HFFc6 (cell line): ENCODE results near the gene TRIM31. TPM values are rescaled to one million over a fixed set of nuclear protein-coding genes. Genes with fewer than 3 reads are reported as not detected.

Experiments used
- DNase-seq: peaks from one replicate; pipeline ENCODE4 v3.0.0-alpha.2; 2018
- H3K27ac Mint-ChIP-seq: 2 replicates; pipeline ENCODE4 v1.8.0; 2020; ENCODE audit warnings: mild to moderate bottlenecking, mixed read lengths
- H3K27me3 Mint-ChIP-seq: 2 replicates; pipeline ENCODE4 v1.8.0; 2021; ENCODE audit warnings: mild to moderate bottlenecking, moderate library complexity, mixed read lengths; ENCODE audit not compliant: insufficient read depth
- H3K36me3 Mint-ChIP-seq: 2 replicates; pipeline ENCODE4 v1.8.0; 2021; ENCODE audit warnings: low read depth, mixed read lengths
- H3K4me1 Mint-ChIP-seq: 2 replicates; pipeline ENCODE4 v1.8.0; 2020; ENCODE audit warnings: low read depth, mixed read lengths
- H3K4me3 Mint-ChIP-seq: 2 replicates; pipeline ENCODE4 v1.8.0; 2020; ENCODE audit warnings: mild to moderate bottlenecking, moderate library complexity, mixed read lengths
- H3K9me3 Mint-ChIP-seq: 2 replicates; pipeline ENCODE4 v1.8.0; 2020; ENCODE audit warnings: mild to moderate bottlenecking, mixed read lengths
- CTCF ChIP-seq: fragments of 200-600 bp; sonication (generic); IDR thresholded peaks from 2 replicates; pipeline ENCODE4 v1.5.0; 2021; ENCODE audit warnings: antibody characterized with exemption, mild to moderate bottlenecking
- total RNA-seq, 6 experiments: library from RNA; stranded (reverse); fragmentation: NEBNext Ultra II Directional; extraction: Animal tissue kit (Norgen Biotek cat#: 25700); gene quantifications; 2 replicates in 1 of 6; 3 replicates in 5 of 6; pipeline ENCODE4 v1.2.3, GENCODE V29; 2021

TRIM31 gene
- total RNA-seq, 6 experiments from 2014 or later: not detected

- no peak overlapping the region for H3K27ac Mint-ChIP-seq
- H3K9me3 Mint-ChIP-seq: no peaks in the 10 kb centered on the region
- H3K27me3 Mint-ChIP-seq: peaks cover 37% of the 10 kb centered on the region
- no peak overlapping the region for H3K4me3 Mint-ChIP-seq
- H3K36me3 Mint-ChIP-seq: no peaks in the 10 kb centered on the region
- H3K4me1 Mint-ChIP-seq: peaks cover 23% of the 10 kb centered on the region
- DNase-seq: no peak
- no peak for TF ChIP-seq CTCF
Observed at GRCh38 chr6:30151580-30151979, 38.7 kb upstream of the TRIM31 start.

- TF ChIP-seq CTCF: no peak
- no peak for DNase-seq
- Mint-ChIP-seq H3K27me3 (peaks cover 37% of the 10 kb centered on the region), H3K9me3 (no peaks in the 10 kb centered on the region), H3K27ac (no peak overlapping the region), H3K4me3 (no peak overlapping the region), H3K36me3 (no peaks in the 10 kb centered on the region), H3K4me1 (peaks cover 17% of the 10 kb centered on the region)
Observed at GRCh38 chr6:30150671-30151395, 37.9 kb upstream of the TRIM31 start.

- TF ChIP-seq CTCF: no peak
- H3K36me3 Mint-ChIP-seq: no peaks in the 10 kb centered on the region
- H3K27ac Mint-ChIP-seq: no peak overlapping the region
- no peaks in the 10 kb centered on the region for H3K9me3 Mint-ChIP-seq
- peaks cover 37% of the 10 kb centered on the region for H3K27me3 Mint-ChIP-seq
- DNase-seq: no peak
- H3K4me3 Mint-ChIP-seq: no peak overlapping the region
- peaks cover 8% of the 10 kb centered on the region for H3K4me1 Mint-ChIP-seq
Observed at GRCh38 chr6:30149858-30150550, 37.1 kb upstream of the TRIM31 start.

- Mint-ChIP-seq H3K4me1 (peaks cover under 1% of the 10 kb centered on the region), H3K27me3 (peaks cover 37% of the 10 kb centered on the region), H3K9me3 (no peaks in the 10 kb centered on the region), H3K36me3 (no peaks in the 10 kb centered on the region), H3K27ac (no peak overlapping the region), H3K4me3 (no peak overlapping the region)
- TF ChIP-seq CTCF: peak; percentile 34
- no peak for DNase-seq
Observed at GRCh38 chr6:30149234-30149633, 36.3 kb upstream of the TRIM31 start.

GRCh38 chr6:30147096-30147495 is 34.2 kb upstream of the TRIM31 start:
- Mint-ChIP-seq H3K27ac (no peak overlapping the region), H3K9me3 (no peaks in the 10 kb centered on the region), H3K4me3 (no peak overlapping the region), H3K4me1 (no peaks in the 10 kb centered on the region; the same call in 1 of the 2 replicates), H3K27me3 (peaks cover 34% of the 10 kb centered on the region), H3K36me3 (no peaks in the 10 kb centered on the region)
- no peak for TF ChIP-seq CTCF
- DNase-seq: no peak
